Mucosa of rectum (tissue), 2 donors: ENCODE results near the gene SVEP1.

Source experiments
- H3K27ac ChIP-seq, 2 donors: one replicate each; pipeline ENCODE4 v1.7.0; 2013; ENCODE audit warnings: inconsistent platforms in 2 of 2, low read depth in 2 of 2, low read length in 2 of 2
- H3K27me3 ChIP-seq, 2 donors: one replicate each; pipeline ENCODE4 v1.7.0; 2013; ENCODE audit warnings: low read length in 2 of 2; ENCODE audit not compliant: control insufficient read depth in 2 of 2, insufficient read depth in 2 of 2
- H3K36me3 ChIP-seq, 2 donors: one replicate each; pipeline ENCODE4 v1.7.0; 2013; ENCODE audit warnings: low read length in 2 of 2; ENCODE audit not compliant: control insufficient read depth in 2 of 2, insufficient read depth in 2 of 2
- H3K4me1 ChIP-seq, 2 donors: one replicate each; pipeline ENCODE4 v1.7.0; 2013; ENCODE audit warnings: low read length in 2 of 2, mild to moderate bottlenecking in 1 of 2; ENCODE audit not compliant: control insufficient read depth in 2 of 2, insufficient read depth in 2 of 2
- H3K4me3 ChIP-seq, 2 donors: one replicate each; pipeline ENCODE4 v1.7.0; 2013; ENCODE audit warnings: low read length in 2 of 2
- H3K9ac ChIP-seq, 2 donors: one replicate each; pipeline ENCODE4 v1.7.0; 2013; ENCODE audit warnings: low read length in 2 of 2, low read depth in 1 of 2, mild to moderate bottlenecking in 1 of 2
- H3K9me3 ChIP-seq, 2 donors: one replicate each; pipeline ENCODE4 v1.7.0; 2013; ENCODE audit warnings: low read length in 2 of 2; ENCODE audit not compliant: control insufficient read depth in 2 of 2
- donor health status: healthy.
- donor health status: Normal muscosa, but diverticular disease.

The SVEP1 gene

DNA sequence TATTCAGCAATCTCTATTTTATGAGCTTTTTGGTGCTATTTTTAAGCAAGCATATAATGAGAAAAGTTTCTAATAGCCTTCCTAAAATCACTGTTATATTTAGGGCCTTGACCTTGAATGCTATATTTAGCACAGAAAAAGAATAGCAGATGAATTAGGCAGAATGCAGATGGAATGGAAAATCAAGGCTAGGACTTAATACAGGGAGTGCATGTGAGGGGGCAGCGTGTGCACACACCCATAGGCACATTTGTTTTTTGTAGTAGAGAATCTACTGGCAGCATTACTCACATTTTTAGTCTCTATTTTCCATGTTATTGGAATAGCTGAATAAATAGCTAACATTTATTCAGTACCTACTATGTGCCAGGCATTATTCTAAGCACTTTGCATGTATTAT, 79.9 kb downstream of the SVEP1 start:
- H3K36me3 ChIP-seq = no peaks in the 10 kb centered on the region
- H3K9ac ChIP-seq = no peak overlapping the region
- H3K4me1 ChIP-seq = no peaks in the 10 kb centered on the region
- H3K27ac ChIP-seq = no peak overlapping the region
- H3K27me3 ChIP-seq = no peaks in the 10 kb centered on the region
- H3K4me3 ChIP-seq = no peak overlapping the region
- H3K9me3 ChIP-seq = no peaks in the 10 kb centered on the region

DNA sequence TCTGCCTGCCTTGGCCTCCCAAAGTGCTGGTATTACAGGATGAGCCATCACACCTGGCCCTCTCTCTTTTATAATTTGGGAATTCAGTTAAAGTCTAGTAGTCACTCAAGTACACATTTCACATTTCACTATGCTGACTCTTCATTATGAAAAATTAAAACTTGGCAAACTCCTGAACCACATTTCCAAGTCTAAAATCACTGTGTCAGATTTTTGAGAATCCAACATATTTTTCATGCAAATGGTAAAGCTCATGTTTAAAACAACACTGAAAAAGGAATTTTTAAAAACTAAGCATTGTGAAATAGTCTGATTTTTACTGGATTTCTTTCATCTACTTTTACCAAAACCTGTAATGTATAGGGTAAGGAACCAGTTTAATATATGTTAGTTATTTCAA, 92.3 kb downstream of the SVEP1 start:
- no peak overlapping the region for H3K27ac ChIP-seq
- no peaks in the 10 kb centered on the region for H3K36me3 ChIP-seq
- no peak overlapping the region for H3K9ac ChIP-seq
- no peaks in the 10 kb centered on the region for H3K4me1 ChIP-seq
- no peaks in the 10 kb centered on the region for H3K27me3 ChIP-seq
- no peak overlapping the region for H3K4me3 ChIP-seq
- no peaks in the 10 kb centered on the region for H3K9me3 ChIP-seq

- H3K9ac ChIP-seq = no peak overlapping the region
- H3K4me1 ChIP-seq = no peaks in the 10 kb centered on the region
- H3K27ac ChIP-seq = no peak overlapping the region
- no peaks in the 10 kb centered on the region for H3K9me3 ChIP-seq
- no peaks in the 10 kb centered on the region for H3K27me3 ChIP-seq
- no peaks in the 10 kb centered on the region for H3K36me3 ChIP-seq
- no peak overlapping the region for H3K4me3 ChIP-seq
Measured at GRCh38 chr9:110486218-110486617, 93.3 kb downstream of the SVEP1 start.

DNA sequence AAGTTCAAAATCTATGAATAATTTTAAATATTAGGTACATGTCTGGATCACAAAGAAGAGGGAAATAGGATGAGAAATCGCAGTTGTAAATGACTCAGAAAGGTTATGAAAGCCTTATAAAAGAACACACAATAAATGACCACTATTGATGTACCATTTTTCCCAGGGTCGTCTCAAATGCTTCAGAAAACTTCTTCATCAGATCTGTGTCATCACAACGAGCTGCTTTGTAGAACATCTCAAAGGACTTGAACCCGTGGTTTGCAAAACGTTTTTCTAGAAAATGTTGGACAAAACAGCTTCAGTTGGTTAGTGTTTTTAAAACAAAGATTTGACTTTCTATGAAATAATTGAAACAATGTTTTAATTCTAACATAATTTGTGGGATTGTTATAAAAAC, 100.1 kb downstream of the SVEP1 start:
- H3K4me1 ChIP-seq = no peaks in the 10 kb centered on the region
- H3K36me3 ChIP-seq = no peaks in the 10 kb centered on the region
- H3K9ac ChIP-seq = no peak overlapping the region
- no peak overlapping the region for H3K4me3 ChIP-seq
- no peaks in the 10 kb centered on the region for H3K9me3 ChIP-seq
- no peak overlapping the region for H3K27ac ChIP-seq
- H3K27me3 ChIP-seq = no peaks in the 10 kb centered on the region

GRCh38 chr9:110476251-110476650, 103.3 kb downstream of the SVEP1 start:
- Histone ChIP-seq H3K9me3 (no peaks in the 10 kb centered on the region), H3K4me3 (no peak overlapping the region), H3K4me1 (no peaks in the 10 kb centered on the region), H3K36me3 (no peaks in the 10 kb centered on the region), H3K9ac (no peak overlapping the region), H3K27me3 (no peaks in the 10 kb centered on the region), H3K27ac (no peak overlapping the region)

- H3K27me3 ChIP-seq = no peaks in the 10 kb centered on the region
- H3K9me3 ChIP-seq = no peaks in the 10 kb centered on the region
- H3K4me3 ChIP-seq = no peak overlapping the region
Measured at GRCh38 chr9:110472111-110472510, 107.4 kb downstream of the SVEP1 start.

DNA sequence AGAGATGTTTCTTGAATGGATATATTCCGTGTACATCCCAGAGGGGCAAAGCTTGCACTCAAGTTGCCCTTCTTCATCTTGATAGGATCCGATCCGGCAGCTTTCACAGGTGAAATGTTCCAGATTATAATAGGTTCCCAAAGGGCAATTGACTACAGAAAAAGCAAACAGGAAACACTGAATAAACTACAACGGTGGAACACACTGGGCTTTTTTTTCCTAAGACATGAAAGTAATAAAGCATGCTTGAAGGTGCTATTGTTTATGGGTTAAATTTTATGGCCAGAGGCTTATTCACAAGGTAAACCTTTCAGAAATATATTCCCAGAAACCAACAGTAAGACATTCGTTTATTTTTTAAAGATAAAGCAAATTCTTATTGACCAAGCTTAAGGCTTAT, 110.6 kb downstream of the SVEP1 start:
- H3K9ac ChIP-seq = no peak overlapping the region

More at GRCh38 chr9:110472111-110472510, 107.4 kb downstream of the SVEP1 start:
- no peak overlapping the region for H3K9ac ChIP-seq
- no peak overlapping the region for H3K27ac ChIP-seq
- H3K4me1 ChIP-seq = peaks cover 0 to 4% of the 10 kb centered on the region in 2 donors
- no peaks in the 10 kb centered on the region for H3K36me3 ChIP-seq

GRCh38 chr9:110465190-110465589, 114.4 kb downstream of the SVEP1 start:
- no peaks in the 10 kb centered on the region for H3K36me3 ChIP-seq
- H3K27me3 ChIP-seq = no peaks in the 10 kb centered on the region
- H3K27ac ChIP-seq = no peak overlapping the region
- H3K9ac ChIP-seq = no peak overlapping the region
- peaks cover 0 to 4% of the 10 kb centered on the region in 2 donors for H3K4me1 ChIP-seq
- no peak overlapping the region for H3K4me3 ChIP-seq
- H3K9me3 ChIP-seq = no peaks in the 10 kb centered on the region

More for the DNA sequence above, 110.6 kb downstream of the SVEP1 start:
- H3K27me3 ChIP-seq = no peaks in the 10 kb centered on the region
- no peak overlapping the region for H3K27ac ChIP-seq
- no peaks in the 10 kb centered on the region for H3K36me3 ChIP-seq
- peaks cover 0 to 4% of the 10 kb centered on the region in 2 donors for H3K4me1 ChIP-seq
- H3K4me3 ChIP-seq = no peak overlapping the region
- H3K9me3 ChIP-seq = no peaks in the 10 kb centered on the region

- Histone ChIP-seq H3K4me3 (no peak overlapping the region), H3K4me1 (peaks cover 0 to 2% of the 10 kb centered on the region in 2 donors), H3K36me3 (no peaks in the 10 kb centered on the region), H3K9ac (no peak overlapping the region), H3K9me3 (no peaks in the 10 kb centered on the region), H3K27ac (no peak overlapping the region), H3K27me3 (no peaks in the 10 kb centered on the region)
Measured at GRCh38 chr9:110464321-110464720, 115.2 kb downstream of the SVEP1 start.

DNA sequence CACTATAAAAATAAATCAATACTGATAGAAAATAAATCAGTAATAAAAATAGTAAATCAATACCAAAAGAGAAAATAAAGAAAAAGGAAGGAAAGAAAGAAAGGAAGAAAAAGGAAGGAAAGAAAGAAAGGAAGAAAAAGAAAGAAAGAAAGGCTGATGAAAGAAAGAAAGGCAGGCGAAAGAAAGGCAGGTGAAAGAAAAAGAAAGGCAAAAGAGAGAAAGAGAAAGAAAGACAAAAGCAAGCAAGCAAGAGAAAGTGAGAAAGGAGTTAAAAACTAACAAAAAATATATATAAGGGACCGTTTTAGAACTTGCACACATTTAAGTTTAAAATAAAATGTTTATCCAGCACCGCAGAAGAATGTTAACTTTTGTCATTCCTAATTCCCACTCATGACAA, 116.0 kb downstream of the SVEP1 start:
- H3K27ac ChIP-seq = no peak overlapping the region
- no peak overlapping the region for H3K9ac ChIP-seq
- no peaks in the 10 kb centered on the region for H3K36me3 ChIP-seq

GRCh38 chr9:110457245-110457644, 122.3 kb downstream of the SVEP1 start:
- H3K4me3 ChIP-seq = no peak overlapping the region
- H3K27me3 ChIP-seq = no peaks in the 10 kb centered on the region
- H3K4me1 ChIP-seq = no peaks in the 10 kb centered on the region
- no peak overlapping the region for H3K9ac ChIP-seq
- H3K36me3 ChIP-seq = no peaks in the 10 kb centered on the region
- no peaks in the 10 kb centered on the region for H3K9me3 ChIP-seq
- H3K27ac ChIP-seq = no peak overlapping the region

More for the DNA sequence above, 116.0 kb downstream of the SVEP1 start:
- no peak overlapping the region for H3K4me3 ChIP-seq
- no peaks in the 10 kb centered on the region for H3K9me3 ChIP-seq
- no peaks in the 10 kb centered on the region for H3K4me1 ChIP-seq
- no peaks in the 10 kb centered on the region for H3K27me3 ChIP-seq
